Measurements from ENCODE around the gene MYO1B.

MYO1B gene

DNA sequence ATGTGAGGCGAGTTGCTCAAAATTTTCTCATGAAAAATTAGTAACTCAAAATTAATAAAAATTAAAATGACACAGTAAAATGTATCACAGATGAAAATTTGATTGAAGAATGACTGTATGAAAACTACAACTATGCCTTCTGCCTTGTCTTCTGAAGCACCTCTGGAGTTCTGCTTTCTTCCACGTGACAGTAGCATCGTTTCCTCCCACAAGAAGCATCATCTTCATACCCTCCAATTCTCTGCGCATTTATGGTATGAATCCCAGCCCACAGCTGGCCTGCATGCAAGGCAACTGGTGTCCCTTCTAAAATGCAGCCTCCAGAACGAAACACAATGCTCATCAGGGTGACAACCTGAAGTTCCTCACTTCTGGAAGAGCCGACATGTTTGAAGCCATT is 189.9 kb downstream of the MYO1B start:
- Histone ChIP-seq H3K36me3 (ENCODE audit: insufficient read depth, low read length) (no peaks in the 10 kb centered on the region), H3K4me3 (ENCODE audit: low read length, poor library complexity, severe bottlenecking) (no peak overlapping the region), H3F3A (ENCODE audit: low read depth) (no peaks in the 10 kb centered on the region), H3K4me2 (ENCODE audit: low read depth, low read length, poor library complexity, severe bottlenecking) (no peak overlapping the region), H3K9me3 (ENCODE audit: insufficient read depth, low read depth, low read length) (no peaks in the 10 kb centered on the region), H3K4me1 (ENCODE audit: insufficient read depth, low read length, poor library complexity, severe bottlenecking) (no peaks in the 10 kb centered on the region), H2AFZ (ENCODE audit: low read length) (no peak overlapping the region), H3K27me3 (ENCODE audit: insufficient read depth, low read length, poor library complexity, severe bottlenecking) (no peaks in the 10 kb centered on the region), H3K9me2 (replicated peaks; ENCODE audit: low read depth, low read length) (no peaks in the 10 kb centered on the region), H3K79me2 (ENCODE audit: insufficient read depth, low read length) (no peaks in the 10 kb centered on the region), H3K9ac (ENCODE audit: low read depth, low read length, poor library complexity, severe bottlenecking) (no peak overlapping the region), H4K20me1 (ENCODE audit: insufficient read depth, low read length, poor library complexity, severe bottlenecking) (no peaks in the 10 kb centered on the region)
- TF ChIP-seq EZH2phosphoT487 (IDR thresholded peaks at IDR 0.05; ENCODE audit: borderline replicate concordance) = no peak
- TF ChIP-seq, protein P1, sequence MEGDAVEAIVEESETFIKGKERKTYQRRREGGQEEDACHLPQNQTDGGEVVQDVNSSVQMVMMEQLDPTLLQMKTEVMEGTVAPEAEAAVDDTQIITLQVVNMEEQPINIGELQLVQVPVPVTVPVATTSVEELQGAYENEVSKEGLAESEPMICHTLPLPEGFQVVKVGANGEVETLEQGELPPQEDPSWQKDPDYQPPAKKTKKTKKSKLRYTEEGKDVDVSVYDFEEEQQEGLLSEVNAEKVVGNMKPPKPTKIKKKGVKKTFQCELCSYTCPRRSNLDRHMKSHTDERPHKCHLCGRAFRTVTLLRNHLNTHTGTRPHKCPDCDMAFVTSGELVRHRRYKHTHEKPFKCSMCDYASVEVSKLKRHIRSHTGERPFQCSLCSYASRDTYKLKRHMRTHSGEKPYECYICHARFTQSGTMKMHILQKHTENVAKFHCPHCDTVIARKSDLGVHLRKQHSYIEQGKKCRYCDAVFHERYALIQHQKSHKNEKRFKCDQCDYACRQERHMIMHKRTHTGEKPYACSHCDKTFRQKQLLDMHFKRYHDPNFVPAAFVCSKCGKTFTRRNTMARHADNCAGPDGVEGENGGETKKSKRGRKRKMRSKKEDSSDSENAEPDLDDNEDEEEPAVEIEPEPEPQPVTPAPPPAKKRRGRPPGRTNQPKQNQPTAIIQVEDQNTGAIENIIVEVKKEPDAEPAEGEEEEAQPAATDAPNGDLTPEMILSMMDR (conservative IDR thresholded peaks at IDR 0.05; ENCODE audit: low read length) = no peak

DNA sequence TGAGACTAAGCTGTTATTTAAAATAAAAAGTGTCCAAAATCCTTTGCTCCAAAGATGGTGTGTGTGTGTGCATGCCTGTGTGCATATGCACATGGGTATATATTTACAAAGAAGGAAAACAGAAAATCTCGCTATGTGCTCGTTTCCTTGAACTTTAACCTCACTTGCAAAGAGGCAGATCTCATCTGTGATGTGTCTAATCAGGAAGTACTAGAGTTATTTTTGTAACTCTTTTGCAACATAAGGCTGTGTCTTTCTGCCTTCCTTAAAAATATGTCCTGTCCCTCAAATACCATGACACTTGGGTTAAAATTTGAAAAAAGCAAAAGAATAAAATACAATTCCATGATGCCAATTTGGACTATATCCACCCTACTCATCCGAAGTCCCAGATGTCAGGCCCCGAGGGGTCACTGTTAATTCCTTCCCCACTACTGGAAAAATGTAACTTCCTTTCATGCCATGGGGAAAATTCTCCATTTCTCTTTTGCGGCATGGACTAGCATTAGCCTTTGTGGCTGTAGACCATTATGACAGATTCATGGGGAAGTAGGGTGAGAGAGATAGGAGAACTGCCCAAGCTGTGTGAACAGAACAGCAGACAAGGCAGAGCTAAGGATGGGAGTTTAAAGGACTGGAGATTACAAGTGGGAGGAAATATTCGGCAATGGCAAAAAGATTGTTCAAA is 191.3 kb downstream of the MYO1B start:
- no peak overlapping the region for H3K9ac ChIP-seq (ENCODE audit: low read depth, low read length, poor library complexity, severe bottlenecking)
- no peaks in the 10 kb centered on the region for H4K20me1 ChIP-seq (ENCODE audit: insufficient read depth, low read length, poor library complexity, severe bottlenecking)
- no peaks in the 10 kb centered on the region for H3K79me2 ChIP-seq (ENCODE audit: insufficient read depth, low read length)
- no peak overlapping the region for H3K4me3 ChIP-seq (ENCODE audit: low read length, poor library complexity, severe bottlenecking)
- no peak overlapping the region for H3K4me2 ChIP-seq (ENCODE audit: low read depth, low read length, poor library complexity, severe bottlenecking)
- TF ChIP-seq, protein P1 (conservative IDR thresholded peaks at IDR 0.05; ENCODE audit: low read length) = no peak
- TF ChIP-seq EZH2phosphoT487 (IDR thresholded peaks at IDR 0.05; ENCODE audit: borderline replicate concordance) = no peak
- H2AFZ ChIP-seq (ENCODE audit: low read length) = no peak overlapping the region
- H3K36me3 ChIP-seq (ENCODE audit: insufficient read depth, low read length) = no peaks in the 10 kb centered on the region
- H3K9me3 ChIP-seq (ENCODE audit: insufficient read depth, low read depth, low read length) = no peaks in the 10 kb centered on the region
- H3K4me1 ChIP-seq (ENCODE audit: insufficient read depth, low read length, poor library complexity, severe bottlenecking) = no peaks in the 10 kb centered on the region
- H3F3A ChIP-seq (ENCODE audit: low read depth) = no peaks in the 10 kb centered on the region
- no peaks in the 10 kb centered on the region for H3K27me3 ChIP-seq (ENCODE audit: insufficient read depth, low read length, poor library complexity, severe bottlenecking)
- H3K9me2 ChIP-seq (replicated peaks; ENCODE audit: low read depth, low read length) = no peaks in the 10 kb centered on the region

DNA sequence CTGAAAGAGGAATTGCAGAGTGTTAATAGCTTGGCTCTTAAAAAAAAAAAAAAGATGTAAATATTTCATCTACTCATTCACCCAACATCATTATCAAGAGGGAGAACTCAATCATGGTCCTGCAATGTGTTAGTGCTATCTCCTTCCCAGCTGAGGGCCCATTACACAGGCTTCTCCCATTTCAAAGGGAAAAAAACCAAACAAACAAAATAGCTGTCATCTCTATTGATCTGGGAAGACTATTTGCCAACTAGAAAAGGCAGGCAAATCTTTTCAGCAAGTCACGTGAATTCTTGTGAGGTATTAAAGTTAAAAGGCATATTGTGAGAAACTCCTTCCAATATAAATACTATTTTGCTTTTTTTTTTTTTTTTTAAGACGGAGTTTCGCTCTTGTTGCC is 194.3 kb downstream of the MYO1B start:
- Histone ChIP-seq H3K9me3 (ENCODE audit: insufficient read depth, low read depth, low read length) (no peaks in the 10 kb centered on the region), H4K20me1 (ENCODE audit: insufficient read depth, low read length, poor library complexity, severe bottlenecking) (no peaks in the 10 kb centered on the region), H3K79me2 (ENCODE audit: insufficient read depth, low read length) (no peaks in the 10 kb centered on the region), H3K9me2 (replicated peaks; ENCODE audit: low read depth, low read length) (no peaks in the 10 kb centered on the region), H3K4me2 (ENCODE audit: low read depth, low read length, poor library complexity, severe bottlenecking) (no peak overlapping the region), H3F3A (ENCODE audit: low read depth) (no peaks in the 10 kb centered on the region), H2AFZ (ENCODE audit: low read length) (no peak overlapping the region), H3K9ac (ENCODE audit: low read depth, low read length, poor library complexity, severe bottlenecking) (no peak overlapping the region), H3K4me1 (ENCODE audit: insufficient read depth, low read length, poor library complexity, severe bottlenecking) (no peaks in the 10 kb centered on the region), H3K27me3 (ENCODE audit: insufficient read depth, low read length, poor library complexity, severe bottlenecking) (no peaks in the 10 kb centered on the region), H3K4me3 (ENCODE audit: low read length, poor library complexity, severe bottlenecking) (no peak overlapping the region), H3K36me3 (ENCODE audit: insufficient read depth, low read length) (no peaks in the 10 kb centered on the region)
- no peak for TF ChIP-seq EZH2phosphoT487 (IDR thresholded peaks at IDR 0.05; ENCODE audit: borderline replicate concordance)
- TF ChIP-seq, protein P1 (conservative IDR thresholded peaks at IDR 0.05; ENCODE audit: low read length) = no peak

All from Loucy (cell line).